Hepatocyte (in vitro differentiated cells): ENCODE results near the gene TPCN2.

Experiments
- CTCF ChIP-seq: fragments of 200-600 bp; sonication (generic); IDR thresholded peaks from 2 replicates; pipeline ENCODE4 v1.5.1; 2016; ENCODE audit warnings: antibody characterized with exemption, mild to moderate bottlenecking; ENCODE audit not compliant: poor library complexity
- EZH2 ChIP-seq: fragments of 200-600 bp; sonication (generic); IDR thresholded peaks from 2 replicates; pipeline ENCODE4 v1.6.1; 2016; ENCODE audit warnings: antibody characterized with exemption, mild to moderate bottlenecking, borderline replicate concordance

DNA sequence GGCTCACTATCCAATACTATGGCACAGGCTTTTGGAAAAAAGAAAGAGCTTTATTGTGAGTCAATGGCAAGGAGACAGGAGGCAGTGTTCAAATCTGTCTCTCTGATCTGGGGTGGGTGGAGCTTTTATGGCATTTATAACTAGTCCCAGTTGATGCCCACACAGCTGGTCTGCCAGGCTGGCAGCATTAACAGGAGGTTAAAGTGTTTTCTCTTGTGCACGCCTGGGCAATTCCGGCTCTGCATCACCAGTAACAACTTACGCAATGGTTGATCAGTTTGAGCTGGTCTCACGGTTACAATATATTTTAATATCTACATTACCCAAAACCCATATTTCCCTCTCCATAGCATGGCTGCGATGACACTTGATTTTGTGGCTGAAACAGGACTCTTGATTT is 91.9 kb downstream of the TPCN2 start:
- TF ChIP-seq CTCF (no peak), EZH2 (no peak)
